T-cell (primary cell): Measurements from ENCODE around the gene DUSP19. TPM values are rescaled to one million over a fixed set of nuclear protein-coding genes. Genes with fewer than 3 reads are reported as not detected.
A peak's percentile ranks its signal among the peaks of the same experiment; 100 is the strongest.

Experiments
- ATAC-seq, 4 experiments: fragments of 200-7000 bp in 3 of 4; fragments of 150-1000 bp in 1 of 4; cut with Tn5 transposase; replicated peaks in 1 of 4; 1 replicate in 3 of 4; 2 replicates in 1 of 4; pipeline ENCODE4 v1.10.0; 2021; ENCODE audit warnings: moderate library complexity in 3 of 4, mild to moderate bottlenecking in 2 of 4, moderate number of reproducible peaks in 1 of 4
- CTCF ChIA-PET, 2 donors: fragments of 300-600 bp; sonication (Branson Sonifier 250); formaldehyde crosslinking; loops; one replicate each; lab custom pipeline; 2022; ENCODE audit warnings: antibody characterized with exemption in 2 of 2; lab: Charles Lee
- POLR2A ChIA-PET, 2 donors: fragments of 300-600 bp; sonication (Branson Sonifier 250); formaldehyde crosslinking; loops; one replicate each; lab custom pipeline; 2022; ENCODE audit warnings: antibody characterized with exemption in 2 of 2; lab: Charles Lee
- DNase-seq, 35 experiments: peaks; one replicate each; pipeline versions ENCODE4 v3.0.0 to v3.0.0-alpha.2; 2013 to 2023
- H3K27ac ChIP-seq: one replicate; pipeline ENCODE4 v1.5.1; 2013; ENCODE audit warnings: low read length
- H3K27me3 ChIP-seq, 2 experiments: replicated peaks in 1 of 2; 1 replicate in 1 of 2; 2 replicates in 1 of 2; pipeline versions ENCODE4 v1.6.1 to v1.7.0; 2013; ENCODE audit warnings: low read length in 1 of 2, mixed read lengths in 1 of 2; ENCODE audit not compliant: control insufficient read depth in 2 of 2, insufficient read depth in 2 of 2; ENCODE audit errors: extremely low read depth in 1 of 2
- H3K36me3 ChIP-seq, 2 donors: 1 replicate in 1 of 2; 2 replicates in 1 of 2; pipeline versions ENCODE4 v1.6.1 to v1.7.0; 2013; ENCODE audit warnings: low read length in 1 of 2; ENCODE audit not compliant: control insufficient read depth in 2 of 2, insufficient read depth in 1 of 2; ENCODE audit errors: extremely low read depth in 1 of 2
- H3K4me1 ChIP-seq, 2 experiments: 1 replicate in 1 of 2; 2 replicates in 1 of 2; pipeline versions ENCODE4 v1.6.1 to v1.7.0; 2013; ENCODE audit warnings: low read length in 2 of 2, mixed read lengths in 1 of 2; ENCODE audit not compliant: insufficient read depth in 2 of 2, control insufficient read depth in 1 of 2; ENCODE audit errors: extremely low read depth in 1 of 2
- H3K4me3 ChIP-seq, 2 donors: 1 replicate in 1 of 2; 2 replicates in 1 of 2; pipeline versions ENCODE4 v1.5.1 to v1.7.0; 2013; ENCODE audit warnings: mild to moderate bottlenecking in 2 of 2, low read length in 1 of 2, moderate library complexity in 1 of 2; ENCODE audit not compliant: control insufficient read depth in 1 of 2; ENCODE audit errors: extremely low read depth in 1 of 2
- H3K9me3 ChIP-seq: 2 replicates; pipeline ENCODE4 v1.7.0; 2013
- H3K27ac Mint-ChIP-seq, 2 donors: one replicate each; pipeline ENCODE4 v1.8.0; 2020 to 2021; ENCODE audit warnings: mild to moderate bottlenecking in 2 of 2, mixed read lengths in 2 of 2
- H3K27me3 Mint-ChIP-seq, 2 donors: one replicate each; pipeline ENCODE4 v1.8.0; 2021 to 2022; ENCODE audit warnings: mixed read lengths in 2 of 2
- H3K36me3 Mint-ChIP-seq: one replicate; pipeline ENCODE4 v1.8.0; 2021; ENCODE audit warnings: mixed read lengths
- H3K4me1 Mint-ChIP-seq, 3 donors: one replicate each; pipeline ENCODE4 v1.8.0; 2020 to 2022; ENCODE audit warnings: mixed read lengths in 3 of 3, mild to moderate bottlenecking in 1 of 3
- H3K4me3 Mint-ChIP-seq, 3 donors: one replicate each; pipeline ENCODE4 v1.8.0; 2020 to 2022; ENCODE audit warnings: mild to moderate bottlenecking in 3 of 3, mixed read lengths in 3 of 3, moderate library complexity in 3 of 3
- H3K9me3 Mint-ChIP-seq, 3 donors: one replicate each; pipeline ENCODE4 v1.8.0; 2020 to 2022; ENCODE audit warnings: mixed read lengths in 3 of 3
- WGBS: methylation state at CpG from one replicate; pipeline ENCODE4 v1.1.5; 2013; ENCODE audit warnings: missing lambda C conversion rate; ENCODE audit not compliant: insufficient coverage; 5-methylcytosine and 5-hydroxymethylcytosine counted together
- total RNA-seq, 35 experiments: library from RNA in 6 of 35; stranded (reverse) in 6 of 35; fragments of 120-200 nt in 1 of 35; gene quantifications; one replicate each; pipeline versions ENCODE4 v1.2.1 to v1.2.4 and lab custom pipeline; 2013 to 2026

The DUSP19 gene
- total RNA-seq, 5 donors from 2014 or later (not counting 1 experiment from before 2014, with no cell fraction given) = 1.3 to 2.5 (median 2.0) TPM

DNA sequence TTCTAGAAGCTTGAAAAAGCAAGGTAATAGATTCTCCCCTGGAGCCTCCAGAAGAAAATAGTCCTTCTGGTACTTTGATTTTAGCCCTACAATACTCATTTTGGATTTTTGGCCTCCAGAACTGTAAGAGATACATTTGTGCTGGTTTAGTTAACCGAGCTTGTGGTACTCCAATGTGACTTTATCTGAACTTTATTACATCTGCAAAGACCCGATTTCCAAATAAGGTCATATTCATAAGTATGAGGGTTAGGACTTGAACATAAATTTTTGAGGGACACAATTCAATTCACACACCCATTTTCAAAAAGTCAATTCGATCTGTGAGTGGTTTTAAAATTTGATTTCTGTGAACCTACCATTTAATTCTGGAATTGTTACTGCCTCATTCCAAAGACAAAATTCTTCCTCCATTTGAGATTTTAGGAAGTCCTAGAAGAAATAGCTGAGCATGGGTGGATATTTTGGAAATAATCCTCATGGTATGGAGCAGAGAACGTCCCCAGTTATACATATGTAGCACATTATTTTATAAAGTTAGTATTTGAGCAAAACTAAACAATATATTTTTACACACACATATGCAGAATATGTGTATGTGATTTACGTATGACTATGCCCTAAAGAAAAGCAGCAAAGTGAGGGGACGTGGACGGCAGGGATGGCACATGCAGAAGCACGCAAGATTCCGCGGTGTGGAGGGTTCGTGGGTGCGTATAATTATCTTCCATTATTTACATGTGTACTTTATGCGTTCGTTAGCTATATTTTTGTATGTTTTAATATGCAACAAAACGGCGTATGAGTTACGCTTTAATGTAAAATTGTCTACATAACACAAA lies 44.8 kb downstream of the DUSP19 start:
- Mint-ChIP-seq H3K36me3 (no peaks in the 10 kb centered on the region), H3K27ac (peak overlapping the region; percentile 94 to 97), H3K4me1 (peaks cover 33 to 38% (median 33%) of the 10 kb centered on the region in 3 donors), H3K27me3 (peaks cover 11% of the 10 kb centered on the region in 2 donors), H3K9me3 (no peaks in the 10 kb centered on the region), H3K4me3 (peak overlapping the region; percentile 93 to 96 (median 95))
- ChIA-PET CTCF (interaction anchor here (0.7 to 1.2 kb wide), 2 partner anchors 44 to 45 kb away, joined by 3 to 4 read pairs; partner anchors contain the start of gene DUSP19 (in 1 of the 2)), POLR2A (no interaction called here)
- H3K36me3 ChIP-seq = peaks cover 0 to 3% of the 10 kb centered on the region in 2 donors
- ATAC-seq (no peak), DNase-seq (peak in 1 of 35 experiments; percentile 1)
- H3K9me3 ChIP-seq = no peaks in the 10 kb centered on the region
- H3K27ac ChIP-seq = peak overlapping the region; percentile 92
- peaks cover 12 to 15% of the 10 kb centered on the region in 2 experiments for H3K4me1 ChIP-seq
- no CpG with 5 or more reads among the region's 17 CpGs for WGBS
- H3K27me3 ChIP-seq = no peaks in the 10 kb centered on the region
- H3K4me3 ChIP-seq = peak overlapping the region; percentile 91 to 97

DNA sequence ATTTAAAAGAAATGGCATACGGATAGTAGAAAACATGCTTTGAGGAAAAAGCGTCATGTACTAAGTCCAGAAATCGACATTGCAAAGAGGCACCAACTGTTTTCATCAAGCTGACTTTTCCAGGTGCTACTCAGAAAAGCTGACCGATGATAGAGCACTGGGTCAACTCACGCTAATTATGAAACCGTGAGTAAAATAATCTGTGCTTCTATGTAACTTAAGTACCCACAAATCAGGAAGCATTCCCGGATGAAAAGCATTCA lies 45.3 kb downstream of the DUSP19 start:
- peak overlapping the region; percentile 92 for H3K27ac ChIP-seq
- H3K4me1 ChIP-seq = peaks cover 12 to 15% of the 10 kb centered on the region in 2 experiments
- CTCF ChIA-PET = interaction anchor here (0.7 to 1.2 kb wide), 2 partner anchors 44 to 46 kb away, joined by 3 to 4 read pairs; partner anchors contain the start of gene DUSP19 (in 1 of the 2)
- H3K27ac Mint-ChIP-seq = peak overlapping the region; percentile 94 to 97
- DNase-seq (no peak), ATAC-seq (peak; percentile 29 to 35 (median 32))
- peaks cover 0 to 6% of the 10 kb centered on the region in 2 donors for H3K36me3 ChIP-seq
- POLR2A ChIA-PET = no interaction called here
- WGBS = 0% methylated on average over 3 of the region's 7 CpGs
- peaks cover 33 to 40% (median 35%) of the 10 kb centered on the region in 3 donors for H3K4me1 Mint-ChIP-seq
- peak overlapping the region; percentile 93 to 96 (median 95) for H3K4me3 Mint-ChIP-seq
- peaks cover 2% of the 10 kb centered on the region for H3K36me3 Mint-ChIP-seq
- peak overlapping the region; percentile 91 to 97 for H3K4me3 ChIP-seq
- peaks cover 9 to 11% of the 10 kb centered on the region in 2 donors for H3K27me3 Mint-ChIP-seq
- H3K9me3 ChIP-seq = no peaks in the 10 kb centered on the region
- no peaks in the 10 kb centered on the region for H3K9me3 Mint-ChIP-seq
- no peaks in the 10 kb centered on the region for H3K27me3 ChIP-seq

DNA sequence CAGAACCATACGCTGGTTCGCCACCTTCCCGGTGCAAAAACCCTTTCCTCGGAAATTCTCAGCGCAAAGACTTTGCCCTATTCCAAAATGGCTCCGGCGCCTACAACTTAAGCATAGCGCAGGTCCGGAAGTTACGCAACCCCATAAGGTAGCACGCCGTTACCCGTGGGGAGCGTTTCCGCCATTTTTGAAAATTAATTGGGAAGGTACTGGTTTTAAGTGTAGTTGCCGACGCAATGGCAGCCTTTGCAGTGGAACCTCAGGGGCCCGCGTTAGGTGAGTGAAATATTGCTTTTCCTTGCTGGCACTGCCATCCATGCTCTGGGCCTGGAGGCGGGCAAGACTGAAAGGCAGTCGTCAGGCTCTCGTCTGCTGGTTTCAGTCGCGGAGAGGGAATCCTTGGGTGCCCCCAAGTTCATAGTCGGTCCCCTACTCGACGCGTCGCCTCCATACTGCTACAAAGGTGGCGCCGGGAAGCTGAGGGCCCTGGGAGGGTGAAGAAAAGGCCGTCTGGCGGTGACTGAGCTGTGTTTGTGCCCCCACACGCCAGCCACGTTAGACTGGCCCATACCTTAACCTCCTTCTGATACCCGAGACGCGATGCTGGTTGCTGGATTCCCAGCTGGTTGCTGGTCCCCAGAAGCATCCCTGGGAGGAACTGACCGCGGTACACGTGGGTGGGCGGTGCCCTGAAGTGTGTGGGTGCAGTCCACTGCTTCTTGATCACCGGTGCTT lies 45.8 kb downstream of the DUSP19 start, which contains the start of gene NUP35:
NUP35 (plus strand) TSS at position 222 of the 735 bp plus-strand sequence; CDS start at position 237, 15 bp downstream.
- peak within 1 kb of the TSS; percentile 93 to 96 (median 95) for H3K4me3 Mint-ChIP-seq
- under 1% methylated on average over 36 of the region's 43 CpGs for WGBS
- Histone ChIP-seq H3K9me3 (no peaks in the 10 kb centered on the region), H3K36me3 (peaks cover 0 to 9% of the 10 kb centered on the region in 2 donors), H3K27me3 (no peaks in the 10 kb centered on the region), H3K4me3 (peak within 1 kb of the TSS; percentile 91 to 97), H3K4me1 (peaks cover 12 to 15% of the 10 kb centered on the region in 2 experiments), H3K27ac (peak within 1 kb of the TSS; percentile 92)
- POLR2A ChIA-PET = no interaction called here
- peaks cover 7 to 9% of the 10 kb centered on the region in 2 donors for H3K27me3 Mint-ChIP-seq
- H3K4me1 Mint-ChIP-seq = peaks cover 33 to 44% (median 40%) of the 10 kb centered on the region in 3 donors
- ATAC-seq (peak; percentile 95 to 96 (median 96)), DNase-seq (peak; percentile 62 to 91 (median 76))
- CTCF ChIA-PET = interaction anchor here in 1 of 2 donors (0.8 to 1.2 kb wide), 2 partner anchors 45 to 47 kb away, joined by 3 to 4 read pairs; no protein-coding TSS in a partner anchor
- peak within 1 kb of the TSS; percentile 94 to 97 for H3K27ac Mint-ChIP-seq
- H3K36me3 Mint-ChIP-seq = peaks cover 6% of the 10 kb centered on the region
- H3K9me3 Mint-ChIP-seq = no peaks in the 10 kb centered on the region

DNA sequence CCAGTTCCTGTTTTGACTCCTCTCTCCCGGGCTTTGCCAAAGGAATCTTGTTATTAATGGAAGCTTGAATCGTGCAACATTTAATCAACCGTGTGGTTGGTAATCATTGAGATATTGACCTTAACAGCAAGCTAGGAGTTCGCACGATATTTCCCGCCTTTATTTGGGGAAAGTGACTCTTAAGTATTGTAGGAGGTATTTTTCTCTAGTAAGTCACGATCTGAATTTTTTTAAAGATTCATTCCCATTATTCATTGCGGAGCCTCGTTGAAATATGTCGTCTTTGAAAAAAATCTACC lies 46.4 kb downstream of the DUSP19 start:
- H3K27ac Mint-ChIP-seq = peak overlapping the region; percentile 94 to 97
- no CpG with 5 or more reads among the region's 10 CpGs for WGBS
- Histone ChIP-seq H3K27ac (peak overlapping the region; percentile 92), H3K4me3 (peak overlapping the region; percentile 91 to 97), H3K4me1 (peaks cover 12 to 15% of the 10 kb centered on the region in 2 experiments), H3K9me3 (no peaks in the 10 kb centered on the region), H3K36me3 (peaks cover 0 to 12% of the 10 kb centered on the region in 2 donors), H3K27me3 (no peaks in the 10 kb centered on the region)
- CTCF ChIA-PET = interaction anchor here in 1 of 2 donors (0.8 kb wide), 1 partner anchor 47 kb away, joined by 3 read pairs; no protein-coding TSS in a partner anchor
- peaks cover 6% of the 10 kb centered on the region for H3K36me3 Mint-ChIP-seq
- POLR2A ChIA-PET = no interaction called here
- peaks cover 6 to 7% of the 10 kb centered on the region in 2 donors for H3K27me3 Mint-ChIP-seq
- H3K9me3 Mint-ChIP-seq = no peaks in the 10 kb centered on the region
- peak overlapping the region; percentile 93 to 96 (median 95) for H3K4me3 Mint-ChIP-seq
- ATAC-seq (no peak), DNase-seq (no peak)
- peaks cover 33 to 44% (median 41%) of the 10 kb centered on the region in 3 donors for H3K4me1 Mint-ChIP-seq

DNA sequence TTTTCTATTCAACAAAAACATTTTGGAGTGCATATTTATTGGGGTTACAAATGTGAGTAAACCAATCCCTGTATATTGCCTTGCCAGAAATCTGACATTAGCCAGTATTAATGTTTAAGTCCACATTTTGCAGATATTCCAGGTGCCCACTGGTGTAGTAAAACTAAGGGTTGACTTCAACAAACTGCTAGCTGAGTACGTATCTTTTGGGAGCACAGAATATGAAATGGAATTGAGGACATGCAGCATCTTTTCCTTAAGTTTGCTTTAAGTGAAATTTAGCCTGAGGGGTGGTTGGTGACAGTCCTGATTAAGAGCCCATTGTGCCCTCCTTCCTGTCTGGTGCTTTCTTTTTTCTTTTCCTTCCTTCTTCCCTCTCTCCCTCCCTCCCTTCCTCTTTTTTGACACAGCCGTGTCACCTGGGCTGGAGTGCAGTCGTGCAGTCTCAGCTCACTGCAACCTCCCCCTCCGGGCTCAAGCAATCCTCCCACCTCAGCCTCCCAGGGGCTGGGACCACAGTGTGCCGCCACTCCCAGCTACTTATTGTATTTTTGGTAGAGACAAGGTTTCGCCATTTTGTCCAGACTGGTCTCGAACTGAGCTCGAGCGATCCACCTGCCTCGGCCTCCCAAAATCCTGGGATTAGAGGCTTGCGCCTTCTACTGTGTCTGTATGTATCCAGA lies 47.3 kb downstream of the DUSP19 start:
- no peaks in the 10 kb centered on the region for H3K9me3 ChIP-seq
- DNase-seq (peak in 1 of 35 experiments; percentile 6), ATAC-seq (no peak)
- H3K4me1 ChIP-seq = peaks cover 12 to 15% of the 10 kb centered on the region in 2 experiments
- POLR2A ChIA-PET = no interaction called here
- Mint-ChIP-seq H3K36me3 (peaks cover 9% of the 10 kb centered on the region), H3K27me3 (peaks cover under 1% of the 10 kb centered on the region in 2 donors), H3K27ac (no peak overlapping the region), H3K9me3 (no peaks in the 10 kb centered on the region), H3K4me3 (peak overlapping the region; percentile 93 to 96 (median 95)), H3K4me1 (peaks cover 34 to 44% (median 43%) of the 10 kb centered on the region in 3 donors)
- WGBS = 100% methylated on average over 1 of the region's 11 CpGs
- H3K27me3 ChIP-seq = no peaks in the 10 kb centered on the region
- no peak overlapping the region for H3K27ac ChIP-seq
- no peak overlapping the region for H3K4me3 ChIP-seq
- CTCF ChIA-PET = no interaction called here
- H3K36me3 ChIP-seq = peaks cover 0 to 16% of the 10 kb centered on the region in 2 donors
